Muscle of back (tissue), 11 donors: ENCODE results near the gene MARK3. TPM values are rescaled to one million over a fixed set of nuclear protein-coding genes. Genes with fewer than 3 reads are reported as not detected.
"Not testable (repeated sequence)": the region's sequence is repeated elsewhere in the genome, so short reads cannot be mapped to it uniquely, and the experiment has no call there.

Experiments
- DNase-seq, 3 donors: peaks; one replicate each; pipeline versions ENCODE4 v3.0.0 to v3.0.0-alpha.2; 2013
- polyA plus RNA-seq, 10 donors: library from polyadenylated mRNA; unstranded; fragments of 120-200 nt; gene quantifications; one replicate each; pipeline ENCODE4 v1.2.1, GENCODE V29; 2013; ENCODE audit not compliant: insufficient read length in 10 of 10

MARK3 gene
- polyA plus RNA-seq, 10 donors, result 49.1 to 79.0 (median 60.6) TPM

GRCh38 chr14:103525430-103526246, 140.4 kb downstream of the MARK3 start:
- not testable (repeated sequence) for DNase-seq

DNA sequence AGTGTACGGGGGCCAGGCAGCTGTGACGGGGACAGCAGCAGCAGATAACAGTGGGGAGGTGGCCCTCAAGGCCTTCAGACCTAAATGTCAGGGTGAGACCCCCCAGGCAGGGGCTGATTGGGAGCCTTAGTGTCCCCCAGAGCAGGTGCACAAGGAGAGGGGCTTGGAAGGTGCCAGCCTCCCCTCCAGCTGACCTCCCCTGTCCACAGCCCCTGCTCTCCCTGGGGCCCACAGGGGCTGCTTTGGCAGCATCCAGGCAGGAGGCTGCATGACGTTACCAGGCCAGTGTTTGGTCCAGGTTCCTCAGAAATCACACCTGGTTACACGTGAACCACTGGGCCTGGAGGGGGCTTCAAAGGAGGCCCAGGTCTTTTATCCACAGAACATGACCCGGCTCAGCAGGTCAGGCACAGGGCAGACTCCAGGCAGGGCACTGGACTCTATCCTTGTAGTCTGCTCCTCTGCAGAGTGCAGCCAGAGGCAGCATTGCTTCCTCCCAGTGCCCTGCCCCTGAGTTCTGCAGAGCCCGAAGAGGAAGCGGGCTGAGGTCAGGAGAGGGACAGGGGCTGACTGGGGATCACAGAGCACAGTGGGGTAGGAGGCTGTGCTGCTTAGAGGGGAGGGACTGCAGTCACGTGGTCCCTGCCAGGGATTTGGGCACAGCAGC, 141.2 kb downstream of the MARK3 start:
- no peak for DNase-seq

DNA sequence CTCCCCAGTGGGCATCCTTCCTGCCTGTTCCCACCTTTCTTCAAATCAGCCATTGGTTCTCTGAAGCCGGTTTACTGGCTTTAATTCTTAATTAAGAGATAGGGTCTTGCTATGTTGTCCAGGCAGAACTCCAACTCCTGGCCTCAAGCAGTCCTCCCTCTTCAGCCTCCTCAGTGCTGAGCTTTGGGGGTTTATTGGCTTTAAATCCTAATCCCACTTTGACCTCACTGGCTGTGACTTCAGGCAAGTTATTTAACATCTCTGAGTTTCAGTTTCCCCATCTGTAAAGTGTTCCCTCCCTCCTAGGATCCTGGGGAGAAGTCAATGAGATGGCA, 141.7 kb downstream of the MARK3 start:
- no peak for DNase-seq

DNA sequence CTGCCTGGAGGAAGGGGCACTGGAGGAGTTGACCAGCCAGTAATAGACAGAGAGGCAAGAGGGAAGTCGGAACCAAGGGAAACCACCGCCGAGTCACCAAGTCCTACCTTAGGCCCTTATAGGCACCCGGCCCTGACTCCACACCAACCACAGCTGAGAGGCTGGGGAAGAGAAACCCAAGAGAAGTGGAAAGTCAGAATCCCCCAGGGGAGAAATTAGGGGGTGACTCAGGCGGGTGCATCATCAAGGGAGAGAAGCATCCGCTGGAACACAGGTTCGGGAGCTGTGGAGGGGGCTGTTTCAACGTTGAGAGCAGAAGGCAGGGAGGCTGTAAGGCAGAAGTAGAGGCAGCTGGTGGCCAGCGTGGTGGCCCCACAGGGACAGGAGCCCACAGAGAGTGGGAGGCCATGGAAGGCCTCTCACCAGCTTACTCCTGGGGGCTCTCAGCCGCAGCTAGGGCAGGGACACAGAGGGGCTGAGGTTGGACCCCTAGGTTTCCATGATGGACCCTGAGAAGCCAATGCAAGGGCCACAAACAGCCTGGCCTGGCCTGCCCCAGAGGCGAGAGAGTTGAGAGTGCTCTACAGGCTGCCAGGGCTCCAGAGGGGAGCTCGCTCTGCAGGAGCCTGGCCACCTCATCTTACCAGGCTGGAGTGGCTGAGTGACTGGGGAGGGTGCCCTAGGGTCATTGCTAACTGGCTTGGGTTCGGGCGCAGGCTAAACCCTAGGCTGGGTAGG, 142.4 kb downstream of the MARK3 start:
- DNase-seq, result no peak

- DNase-seq, result peak in 1 of 3 donors; percentile 73
Measured at GRCh38 chr14:103528146-103528586, 143.0 kb downstream of the MARK3 start.

- DNase-seq, result peak; percentile 85 to 94 (median 90)
Measured at GRCh38 chr14:103528587-103529382, 143.6 kb downstream of the MARK3 start, which contains the start of gene TRMT61A. TRMT61A (plus strand) TSS chr14:103529196; CDS start chr14:103529979, 783 bp downstream.

GRCh38 chr14:103529383-103530365, 144.5 kb downstream of the MARK3 start:
- no peak for DNase-seq

- DNase-seq, result no peak
Measured at GRCh38 chr14:103530390-103530789, 145.2 kb downstream of the MARK3 start.

- no peak for DNase-seq
Measured at GRCh38 chr14:103530831-103531230, 145.6 kb downstream of the MARK3 start.

- no peak for DNase-seq
Measured at GRCh38 chr14:103531421-103532215, 146.4 kb downstream of the MARK3 start.

GRCh38 chr14:103532216-103533136, 147.3 kb downstream of the MARK3 start:
- DNase-seq, result no peak

GRCh38 chr14:103533137-103533998, 148.2 kb downstream of the MARK3 start:
- DNase-seq, result no peak

- no peak for DNase-seq
Measured at GRCh38 chr14:103533999-103534575, 148.9 kb downstream of the MARK3 start.

DNA sequence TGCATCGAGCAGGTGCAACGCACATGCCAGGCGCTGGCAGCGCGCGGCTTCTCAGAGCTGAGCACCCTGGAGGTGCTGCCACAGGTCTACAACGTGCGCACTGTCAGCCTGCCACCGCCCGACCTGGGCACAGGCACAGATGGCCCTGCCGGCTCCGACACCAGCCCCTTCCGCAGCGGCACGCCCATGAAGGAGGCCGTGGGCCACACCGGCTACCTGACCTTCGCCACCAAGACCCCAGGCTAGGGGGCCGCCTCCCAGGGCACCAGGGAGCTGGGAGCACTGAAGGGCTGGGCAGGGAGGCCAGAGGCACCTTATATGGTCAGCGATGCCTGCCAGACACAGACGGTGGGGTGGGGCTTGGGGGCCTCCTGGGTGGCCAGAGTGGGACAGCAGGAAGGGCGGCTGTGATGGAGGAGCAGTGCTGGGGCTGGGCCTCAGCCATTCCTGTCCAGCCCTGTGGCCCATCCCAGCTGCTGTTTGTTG, 149.4 kb downstream of the MARK3 start:
- no peak for DNase-seq

GRCh38 chr14:103535081-103535890, 150.1 kb downstream of the MARK3 start:
- no peak for DNase-seq
